Gastrocnemius medialis (tissue), 4 donors: ENCODE results near the gene DBF4.

Experiments used
- CTCF ChIP-seq, 5 experiments: fragments of 450-650 bp in 3 of 5; fragments of 200-600 bp in 2 of 5; sonication (generic) in 2 of 5; IDR thresholded peaks in 4 of 5; conservative IDR thresholded peaks in 1 of 5; 1 replicate in 4 of 5; 2 replicates in 1 of 5; pipeline ENCODE4 v1.5.1; 2016 to 2019; ENCODE audit warnings: antibody characterized with exemption in 5 of 5, mild to moderate bottlenecking in 3 of 5, moderate library complexity in 3 of 5
- POLR2A ChIP-seq, 2 donors: fragments of 450-650 bp; IDR thresholded peaks; one replicate each; pipeline ENCODE4 v1.6.1; 2017; ENCODE audit warnings: antibody characterized with exemption in 2 of 2, mild to moderate bottlenecking in 2 of 2, moderate library complexity in 2 of 2

DNA sequence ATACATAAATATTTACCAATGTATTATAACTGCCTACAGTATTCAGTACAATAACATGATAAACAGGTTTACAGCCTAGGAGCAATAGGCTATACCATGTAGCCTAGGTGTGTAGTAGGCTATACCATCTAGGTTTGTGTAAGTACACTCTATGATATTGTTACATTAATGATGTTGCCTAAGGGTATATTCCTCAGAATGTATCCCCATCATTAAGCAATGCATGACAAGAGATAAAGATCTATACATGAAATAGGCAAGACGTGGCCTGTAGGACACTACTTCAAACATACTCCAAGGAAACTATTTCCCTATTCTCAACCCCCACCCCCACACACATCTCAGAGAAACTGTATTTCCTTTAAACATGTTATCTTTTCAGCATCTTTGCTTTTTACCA, 42.4 kb downstream of the DBF4 start:
- TF ChIP-seq CTCF (IDR thresholded peaks at IDR 0.05 in 4 of 5, conservative IDR thresholded peaks at IDR 0.05 in 1 of 5), result no peak
- no peak for TF ChIP-seq POLR2A (IDR thresholded peaks at IDR 0.05)
